Activated gamma-delta T cell treated with anti-CD3 and anti-CD28 coated beads, Interleukin-2, amount 50 U/mL, for 16 hours (primary cell): ENCODE results near the gene KRT26.
"Not testable (repeated sequence)": the region's sequence is repeated elsewhere in the genome, so short reads cannot be mapped to it uniquely, and the experiment has no call there.

Experiments used
- DNase-seq: peaks from one replicate; pipeline ENCODE4 v3.0.0-alpha.2; 2020; ENCODE audit warnings: low read depth

Gene KRT26

GRCh38 chr17:40772101-40772500 lies at the start of gene KRT26:
TSS of gene KRT26 (minus strand) at chr17:40772201. CDS start at chr17:40772113, 88 bp downstream.
- no peak for DNase-seq

GRCh38 chr17:40821536-40821935 lies 49.5 kb upstream of the KRT26 start:
- no peak for DNase-seq

DNA sequence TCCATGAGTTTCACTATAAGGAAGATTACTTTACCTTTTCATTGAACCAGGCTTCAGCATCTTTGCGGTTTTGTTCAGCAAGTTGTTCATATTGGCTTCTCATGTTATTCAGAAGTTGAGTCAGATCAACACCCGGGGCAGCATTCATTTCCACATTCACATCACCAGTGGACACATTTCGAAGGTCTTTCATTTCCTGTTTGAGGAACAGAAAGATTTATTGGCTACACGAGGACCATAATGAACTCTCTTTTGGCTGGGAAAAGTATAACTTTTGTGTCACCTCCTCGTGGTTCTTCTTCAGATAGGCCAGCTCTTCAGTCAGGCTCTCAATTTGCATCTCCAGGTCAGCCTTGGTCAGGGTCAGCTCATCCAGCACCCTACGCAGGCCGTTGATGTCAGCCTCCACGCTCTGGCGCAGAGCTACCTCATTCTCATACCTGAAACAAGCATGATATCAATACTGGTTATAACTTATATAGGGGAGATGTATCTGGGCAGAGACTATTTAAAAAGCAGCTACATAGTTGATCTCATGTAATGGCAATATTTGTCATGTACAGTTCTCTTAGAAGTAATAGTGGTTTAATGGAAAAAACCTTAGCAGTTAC lies 48.3 kb upstream of the KRT26 start:
- DNase-seq = no peak

- no peak for DNase-seq
Measured at GRCh38 chr17:40819528-40820125, 47.6 kb upstream of the KRT26 start.

GRCh38 chr17:40818733-40819527 lies 46.9 kb upstream of the KRT26 start:
- DNase-seq = peak; percentile 74

GRCh38 chr17:40818343-40818732 lies 46.3 kb upstream of the KRT26 start:
- no peak for DNase-seq

- no peak for DNase-seq
Measured at GRCh38 chr17:40817103-40817682, 45.2 kb upstream of the KRT26 start.

DNA sequence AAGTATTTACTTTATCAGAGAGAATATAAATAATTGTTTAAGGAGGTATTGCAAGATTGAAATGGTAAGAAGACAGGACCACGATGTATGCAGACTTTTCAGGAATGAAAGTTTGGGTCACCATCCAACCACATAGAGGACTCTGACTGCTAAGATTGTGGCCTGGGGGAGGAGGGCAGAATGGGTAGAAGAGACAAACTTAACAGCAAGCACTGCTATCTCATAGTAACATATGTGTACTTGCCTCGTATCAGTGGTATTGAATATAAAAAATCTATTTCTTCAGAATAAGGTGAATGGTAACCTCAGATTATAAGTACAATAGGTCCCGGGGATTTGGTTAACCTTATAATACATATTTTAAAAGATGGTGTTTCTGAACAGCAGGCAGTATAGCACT lies 44.6 kb upstream of the KRT26 start:
- no peak for DNase-seq

- no peak for DNase-seq
Measured at GRCh38 chr17:40815381-40815780, 43.4 kb upstream of the KRT26 start.

- DNase-seq = not testable (repeated sequence)
Measured at GRCh38 chr17:40814657-40815056, 42.7 kb upstream of the KRT26 start.

- DNase-seq = no peak
Measured at GRCh38 chr17:40813804-40814203, 41.8 kb upstream of the KRT26 start.

DNA sequence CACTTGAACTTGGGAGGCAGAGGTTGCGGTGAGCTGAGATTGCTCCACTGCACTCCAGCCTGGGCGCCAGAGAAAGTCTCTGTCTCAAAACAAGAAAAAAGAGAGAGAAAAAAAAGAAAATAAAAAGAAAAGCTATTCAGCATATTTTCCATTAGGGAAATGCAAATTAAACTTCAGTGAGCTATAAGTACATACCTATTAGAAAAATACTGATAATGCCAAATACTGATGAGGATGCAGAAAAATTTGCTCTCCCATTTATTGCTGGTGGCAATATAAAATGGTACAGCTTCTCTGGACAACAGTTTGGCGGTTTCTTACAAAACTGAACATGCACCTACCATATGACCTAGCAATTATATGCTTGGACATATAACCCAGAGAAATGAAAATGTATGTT lies 40.6 kb upstream of the KRT26 start:
- no peak for DNase-seq

- no peak for DNase-seq
Measured at GRCh38 chr17:40810494-40810893, 38.5 kb upstream of the KRT26 start.

GRCh38 chr17:40809721-40810421 lies 37.9 kb upstream of the KRT26 start:
- no peak for DNase-seq

DNA sequence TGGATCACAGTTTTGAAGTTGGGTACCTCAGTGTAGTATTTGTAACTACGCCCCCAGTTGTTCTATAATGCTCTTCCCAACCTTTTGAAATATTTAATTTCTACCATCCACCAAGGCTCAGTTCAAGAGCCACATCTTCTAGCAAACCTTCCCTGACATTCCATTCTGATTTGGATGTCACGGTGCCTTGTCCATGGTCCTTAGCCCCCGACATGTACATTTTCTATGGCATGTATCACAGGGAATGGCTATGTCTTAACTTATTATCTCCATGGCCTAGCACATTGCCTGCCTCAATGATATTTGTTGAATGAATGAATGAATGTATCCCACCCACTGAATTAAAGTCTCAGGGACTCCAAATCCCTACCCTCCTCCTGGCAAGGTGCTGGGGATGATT lies 34.1 kb upstream of the KRT26 start:
- DNase-seq = no peak

DNA sequence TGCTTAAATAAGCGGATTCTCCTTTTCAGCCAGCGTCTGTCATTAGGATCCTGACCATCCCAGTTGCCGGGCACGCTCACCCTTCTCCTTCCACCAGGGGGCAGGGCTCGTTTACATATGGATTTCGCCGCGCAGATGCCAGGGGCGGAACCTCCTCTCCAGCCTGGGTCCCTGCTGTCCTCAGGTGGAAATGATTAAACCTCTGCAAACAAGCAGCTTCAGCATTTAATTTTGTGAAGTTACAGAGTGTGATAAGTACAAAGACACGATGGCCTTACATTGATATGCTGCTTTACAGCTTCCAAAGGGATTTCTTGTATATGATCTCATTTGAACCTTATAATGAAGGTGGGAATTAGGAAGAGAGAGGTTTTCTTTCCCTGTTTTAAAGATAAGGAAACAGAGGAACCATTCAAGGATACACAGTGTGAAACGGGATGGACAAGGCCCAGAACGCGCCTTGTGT lies 31.6 kb upstream of the KRT26 start:
- DNase-seq = peak; percentile 63

DNA sequence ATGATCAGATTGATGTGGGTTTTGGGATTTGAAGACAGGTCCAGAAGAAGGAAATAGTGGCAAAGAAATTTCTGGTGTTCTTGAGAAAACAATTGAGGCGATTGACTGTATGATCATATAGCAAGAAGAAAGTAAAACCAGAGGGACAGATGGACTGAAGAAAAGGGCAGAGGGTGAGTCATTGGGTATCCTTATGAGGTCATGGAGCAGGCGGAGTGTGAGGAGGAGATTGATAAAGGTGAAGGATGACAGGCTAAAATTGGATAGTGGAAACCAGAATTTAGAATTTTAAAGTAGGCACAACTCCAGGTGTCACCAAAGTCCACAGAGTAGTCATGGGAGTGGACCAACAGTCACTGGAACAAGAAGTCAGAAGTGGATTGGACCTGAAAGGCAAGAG lies 29.2 kb upstream of the KRT26 start:
- no peak for DNase-seq

- no peak for DNase-seq
Measured at GRCh38 chr17:40800381-40800780, 28.4 kb upstream of the KRT26 start.

DNA sequence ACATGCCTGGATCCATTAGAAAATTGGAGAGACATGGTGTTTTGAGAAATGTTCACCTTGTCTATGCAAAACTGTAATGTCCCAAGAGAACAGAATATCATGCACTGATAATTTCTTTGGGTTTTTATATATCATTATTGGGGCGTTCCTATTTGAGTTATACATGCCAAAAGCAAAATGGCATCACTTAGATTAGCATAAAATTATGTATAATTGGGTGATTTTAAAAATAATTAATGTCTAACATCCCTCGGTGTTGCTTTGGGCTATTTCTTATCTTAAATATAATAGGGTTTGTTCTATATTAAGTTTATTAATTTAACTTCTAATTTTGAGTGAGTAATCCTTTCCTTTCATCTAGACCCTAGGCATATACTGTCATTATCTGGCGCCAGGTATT lies 27.9 kb upstream of the KRT26 start, which contains the start of gene KRT28:
Gene KRT28, minus strand, starts transcription at position 101 of the 400 bp plus-strand sequence. Its CDS starts 66 bp downstream, at position 35.
- no peak for DNase-seq

DNA sequence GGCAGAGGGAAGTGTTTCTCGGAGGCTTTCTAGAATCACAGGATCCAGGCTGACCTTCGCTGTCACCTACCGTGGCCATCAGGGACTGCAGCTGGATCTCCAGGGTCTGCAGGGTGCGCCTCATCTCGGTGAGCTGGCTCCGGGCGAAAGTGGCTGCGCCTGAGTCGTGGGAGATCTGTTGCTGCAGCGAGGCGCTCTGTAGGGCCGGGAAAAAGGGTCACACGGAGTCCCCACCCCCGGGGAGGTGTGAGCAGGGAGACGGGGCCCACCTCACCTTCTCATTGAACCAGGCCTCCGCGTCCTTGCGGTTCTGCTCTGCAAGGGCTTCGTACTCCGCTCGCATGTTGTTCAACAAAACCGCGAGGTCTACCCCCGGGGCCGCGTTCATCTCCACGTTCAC lies 24.8 kb upstream of the KRT26 start:
- no peak for DNase-seq

DNA sequence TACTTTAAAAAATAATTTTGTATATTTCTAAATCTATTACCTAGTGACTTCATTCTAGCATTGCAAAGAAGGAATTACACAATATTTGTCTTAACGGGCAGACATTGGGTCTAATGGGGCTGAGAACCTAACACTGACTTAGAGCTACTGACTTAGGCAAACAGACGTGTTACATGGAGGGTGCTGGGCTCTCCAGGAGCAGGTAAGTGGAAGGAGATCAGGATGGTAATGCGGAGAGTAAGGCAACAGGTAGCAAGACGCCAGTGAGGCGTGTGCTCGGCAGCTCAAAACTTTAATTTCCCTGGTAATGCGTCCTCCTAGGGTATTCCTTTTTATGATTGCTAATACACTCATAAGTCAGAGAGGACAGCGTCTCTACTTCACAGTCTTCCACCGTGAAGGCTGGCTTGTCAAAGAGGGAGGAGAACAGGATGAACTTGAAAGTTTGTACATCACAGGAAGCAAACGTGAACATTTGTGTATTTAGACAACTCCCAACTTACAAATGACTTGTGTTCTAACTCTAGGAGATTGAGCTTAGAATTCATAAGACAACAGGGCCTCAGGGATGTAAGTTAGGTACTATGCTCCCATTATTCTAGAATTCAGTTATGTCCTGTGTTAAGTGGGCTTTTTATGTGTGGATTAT lies 23.1 kb upstream of the KRT26 start:
- DNase-seq = no peak

- DNase-seq = no peak
Measured at GRCh38 chr17:40794466-40794865, 22.5 kb upstream of the KRT26 start.
